GM12878 (cell line): ENCODE results near the gene CRTC3. TPM values are rescaled to one million over a fixed set of nuclear protein-coding genes. Genes with fewer than 3 reads are reported as not detected.

Experiments
- ATAC-seq: fragments of 200-7000 bp; cut with Tn5 transposase; 3 replicates; pipeline ENCODE4 v1.9.1; 2020; ENCODE audit warnings: mild to moderate bottlenecking, moderate library complexity
- BruUV-seq: library from RNA; stranded (reverse); fragments of 400-500 nt; replicated peaks from 2 replicates; lab custom pipeline; 2021; lab: Mats Ljungman, UMichigan
- CTCF ChIA-PET: fragments of 300-600 bp; sonication (Branson Sonifier 250); formaldehyde crosslinking; extraction: SDS; loops from one replicate; lab custom pipeline; 2021; ENCODE audit warnings: inconsistent platforms; lab: Yijun Ruan, JAX
- POLR2A ChIA-PET: fragments of 350-600 bp; formaldehyde crosslinking; extraction: SDS; loops from one replicate; lab custom pipeline; 2021; ENCODE audit warnings: inconsistent platforms; lab: Charles Lee
- RAD21 ChIA-PET: fragments of 300-600 bp; sonication (Branson Sonifier 250); formaldehyde crosslinking; loops from one replicate; lab custom pipeline; 2023; ENCODE audit warnings: antibody characterized with exemption; ENCODE audit not compliant: unreplicated experiment; lab: Charles Lee
- SMC1A ChIA-PET: fragments of 300-600 bp; sonication (Branson Sonifier 250); formaldehyde crosslinking; loops from one replicate; lab custom pipeline; 2023; ENCODE audit not compliant: unreplicated experiment, uncharacterized antibody; lab: Charles Lee
- DNase-seq: peaks from one replicate; pipeline ENCODE4 v3.0.0-alpha.2; 2011; ENCODE audit warnings: low read depth, low spot score
- FAIRE-seq: peaks from 3 replicates; lab custom pipeline; 2011; peaks lifted over from hg19 to GRCh38; lab: Jason Lieb, UNC
- H2AFZ ChIP-seq: 2 replicates; pipeline ENCODE4 v1.6.0; 2011; ENCODE audit warnings: low read depth, low read length, control low read depth; ENCODE audit not compliant: control insufficient read depth
- H3K27ac ChIP-seq: 2 replicates; pipeline ENCODE4 v1.5.1; 2011; ENCODE audit warnings: control low read depth; ENCODE audit not compliant: control insufficient read depth, insufficient read depth
- H3K27me3 ChIP-seq, 2 experiments: replicated peaks in 1 of 2; 2 replicates each; pipeline versions ENCODE4 v1.6.0 to v1.6.1; 2011; ENCODE audit warnings: low read length in 1 of 2; ENCODE audit not compliant: control insufficient read depth in 2 of 2, insufficient read depth in 2 of 2
- H3K36me3 ChIP-seq, 2 experiments: 2 replicates each; pipeline ENCODE4 v1.5.1; 2011; ENCODE audit warnings: low read length in 1 of 2; ENCODE audit not compliant: control insufficient read depth in 2 of 2, insufficient read depth in 2 of 2
- H3K4me1 ChIP-seq: 2 replicates; pipeline ENCODE4 v1.6.1; 2011; ENCODE audit warnings: mild to moderate bottlenecking, low read length, moderate library complexity, mixed read lengths; ENCODE audit not compliant: control insufficient read depth, insufficient read depth
- H3K4me2 ChIP-seq: 2 replicates; pipeline ENCODE4 v1.6.0; 2011; ENCODE audit warnings: control low read depth; ENCODE audit not compliant: control insufficient read depth, insufficient read depth
- H3K4me3 ChIP-seq: fragments of 200-600 bp; sonication (generic); 2 replicates; pipeline ENCODE4 v1.5.1; 2016
- H3K79me2 ChIP-seq: 2 replicates; pipeline ENCODE4 v1.6.0; 2011; ENCODE audit warnings: low read length; ENCODE audit not compliant: control insufficient read depth, insufficient read depth
- H3K9ac ChIP-seq: 2 replicates; pipeline ENCODE4 v1.8.0; 2011; ENCODE audit warnings: low read length, control low read depth, mixed read lengths; ENCODE audit not compliant: control insufficient read depth, insufficient read depth
- H3K9me3 ChIP-seq: replicated peaks from 3 replicates; pipeline ENCODE4 v1.5.1; 2011; ENCODE audit warnings: mild to moderate bottlenecking, low read length; ENCODE audit not compliant: control insufficient read depth, insufficient read depth
- H4K20me1 ChIP-seq: 2 replicates; pipeline ENCODE4 v1.6.0; 2011; ENCODE audit not compliant: control insufficient read depth, insufficient read depth
- ATF7 ChIP-seq: fragments of 450-650 bp; IDR thresholded peaks from 2 replicates; pipeline ENCODE4 v1.6.1; 2016; ENCODE audit warnings: low read depth, mild to moderate bottlenecking
- BHLHE40 ChIP-seq, 2 experiments: fragments of 450-650 bp in 1 of 2; IDR thresholded peaks; 2 replicates each; pipeline ENCODE4 v1.6.1; 2011 to 2017; ENCODE audit warnings: low read depth in 2 of 2, borderline replicate concordance in 1 of 2, improper control_type of control experiment in 1 of 2, low read length in 1 of 2, mild to moderate bottlenecking in 1 of 2
- DPF2 ChIP-seq: fragments of 450-650 bp; IDR thresholded peaks from 2 replicates; pipeline ENCODE4 v1.6.1; 2017; ENCODE audit warnings: mild to moderate bottlenecking
- EED ChIP-seq: sonication (generic); IDR thresholded peaks from 2 replicates; pipeline ENCODE4 v1.6.1; 2016; ENCODE audit warnings: antibody characterized with exemption, low read depth
- MAX ChIP-seq: IDR thresholded peaks from 2 replicates; pipeline ENCODE4 v1.6.1; 2012; ENCODE audit warnings: low read depth, low read length, improper control_type of control experiment
- MYC ChIP-seq: IDR thresholded peaks from 2 replicates; pipeline ENCODE4 v1.6.1; 2011; ENCODE audit warnings: mild to moderate bottlenecking, low read length, moderate library complexity, inconsistent platforms; ENCODE audit not compliant: insufficient read depth, insufficient replicate concordance, insufficient read length, severe bottlenecking
- NR2C1 ChIP-seq: fragments of 450-650 bp; IDR thresholded peaks from 2 replicates; pipeline ENCODE4 v1.6.1; 2017; ENCODE audit warnings: antibody characterized with exemption, mild to moderate bottlenecking, moderate library complexity
- PAX8 ChIP-seq: fragments of 450-650 bp; IDR thresholded peaks from 2 replicates; pipeline ENCODE4 v1.6.1; 2017; ENCODE audit warnings: mild to moderate bottlenecking, moderate library complexity
- RELA ChIP-seq: fragments of 450-650 bp; IDR thresholded peaks from 2 replicates; pipeline ENCODE4 v1.8.0; 2014; ENCODE audit warnings: borderline replicate concordance; ENCODE audit not compliant: partially characterized antibody
- SPI1 ChIP-seq: IDR thresholded peaks from 2 replicates; pipeline ENCODE4 v1.6.1; 2011; ENCODE audit warnings: low read depth, mild to moderate bottlenecking, low read length, moderate library complexity, borderline replicate concordance; ENCODE audit not compliant: insufficient read depth
- SRF ChIP-seq, 2 experiments: IDR thresholded peaks; 2 replicates each; pipeline ENCODE4 v1.6.1; 2011; ENCODE audit warnings: low read depth in 2 of 2, low read length in 2 of 2, mild to moderate bottlenecking in 1 of 2, moderate library complexity in 1 of 2
- ZNF622 ChIP-seq: fragments of 450-650 bp; IDR thresholded peaks from 2 replicates; pipeline ENCODE4 v1.6.1; 2017; ENCODE audit warnings: mild to moderate bottlenecking, inconsistent platforms
- ZSCAN29 ChIP-seq: fragments of 450-650 bp; IDR thresholded peaks from 2 replicates; pipeline ENCODE4 v1.6.1; 2017; ENCODE audit warnings: mild to moderate bottlenecking, moderate library complexity
- WGBS: methylation state at CpG from one replicate; pipeline ENCODE4 v1.1.6; 2016; ENCODE audit warnings: low lambda C conversion rate; ENCODE audit not compliant: insufficient replicate concordance, insufficient coverage; ENCODE audit errors: missing lambda C conversion rate; 5-methylcytosine and 5-hydroxymethylcytosine counted together
- in situ Hi-C: fragments of 300-500 bp; cut with MboI; formaldehyde crosslinking; loops from 9 replicates; pipeline ENCODE4 v1.14.3; 2018; ENCODE audit warnings: mixed read lengths
- intact Hi-C: fragments of 100-400 bp; cut with micrococcal nuclease; formaldehyde crosslinking; loops from one replicate; pipeline ENCODE4 v1.14.2; 2022; ENCODE audit not compliant: unreplicated experiment
- polyA plus RNA-seq, 11 experiments: library from polyadenylated mRNA; depleted of rRNA in 4 of 11; unstranded in 6 of 11; stranded (reverse) in 5 of 11; fragments of >200 nt; fragmentation: Nextera tagmentation in 4 of 11; fragmentation: Illumina TruSeq in 1 of 11; extraction: Ambion mirVana in 4 of 11; extraction: Trizol in 1 of 11; gene quantifications; 1 replicate in 1 of 11; 2 replicates in 10 of 11; pipeline versions ENCODE4 v1.2.1 to v1.2.3, GENCODE V29; 2011 to 2016; ENCODE audit warnings: inconsistent platforms in 2 of 11, missing spikeins in 2 of 11, low read depth in 1 of 11
- total RNA-seq, 4 experiments: library from RNA; depleted of rRNA in 3 of 4; stranded (reverse); fragments of >200 nt in 3 of 4; fragmentation: Illumina TruSeq in 1 of 4; extraction: Trizol in 1 of 4; gene quantifications; 2 replicates each; pipeline versions ENCODE4 v1.2.1 to v1.2.3, GENCODE V29; 2013 to 2021
- TF ChIP-seq, protein P1 (sequence below): fragments of 450-650 bp; IDR thresholded peaks from 2 replicates; pipeline ENCODE4 v1.6.1; 2017; ENCODE audit warnings: antibody characterized with exemption, mild to moderate bottlenecking, moderate library complexity
- TF ChIP-seq, protein P2 (sequence below): fragments of 450-650 bp; IDR thresholded peaks from 2 replicates; pipeline ENCODE4 v1.6.1; 2016; ENCODE audit warnings: mild to moderate bottlenecking
- TF ChIP-seq, protein P3 (sequence below): fragments of 450-650 bp; IDR thresholded peaks from 2 replicates; pipeline ENCODE4 v1.6.1; 2017; ENCODE audit warnings: mild to moderate bottlenecking, low read depth, inconsistent platforms; ENCODE audit not compliant: poor library complexity, severe bottlenecking

Gene CRTC3
- total and polyA plus RNA-seq, 10 of the 15 experiments (the other 5 are each of a cell fraction or from before 2014, with no cell fraction given), result 3.5 to 36.9 (median 18.9) TPM

GRCh38 chr15:90489514-90489913 is 40.2 kb upstream of the CRTC3 start:
- no peak overlapping the region for H3K4me2 ChIP-seq
- H2AFZ ChIP-seq, result no peak overlapping the region
- peaks cover 13 to 33% of the 10 kb centered on the region in 2 experiments for H3K36me3 ChIP-seq
- H3K9me3 ChIP-seq, result no peaks in the 10 kb centered on the region
- SMC1A ChIA-PET, result interaction anchor here (1.1 to 1.8 kb wide), 6 partner anchors 10 to 169 kb away, joined by 3 to 6 read pairs (median 4); no protein-coding TSS in a partner anchor
- no peaks in the 10 kb centered on the region for H4K20me1 ChIP-seq
- H3K4me3 ChIP-seq, result no peak overlapping the region
- H3K79me2 ChIP-seq, result no peaks in the 10 kb centered on the region
- in situ Hi-C loops, result no loop called here
- H3K27ac ChIP-seq, result no peak overlapping the region
- CTCF ChIA-PET, result interaction anchor here (0.8 to 2.5 kb wide), 6 partner anchors 11 to 397 kb away, joined by 4 to 8 read pairs (median 5); no protein-coding TSS in a partner anchor
- H3K27me3 ChIP-seq, result no peaks in the 10 kb centered on the region
- FAIRE-seq (no peak), ATAC-seq (peak; percentile 60), DNase-seq (no peak)
- WGBS, result 92% methylated on average over 1 of the region's 1 CpG
- RAD21 ChIA-PET, result interaction anchor here (0.7 to 2.2 kb wide), 3 partner anchors 109 to 127 kb away, joined by 3 to 7 read pairs (median 3); no protein-coding TSS in a partner anchor
- intact Hi-C loops, result loop anchor here (10.0 kb wide), 1 partner anchor 785 kb away; no protein-coding TSS in a partner anchor
- POLR2A ChIA-PET, result interaction anchor here (1.0 to 1.4 kb wide), 2 partner anchors 35 to 102 kb away, joined by 7 read pairs; partner anchors contain the start of gene IQGAP1
- no TSS peak for BruUV-seq
- no peak overlapping the region for H3K9ac ChIP-seq
- H3K4me1 ChIP-seq, result no peaks in the 10 kb centered on the region
- TF ChIP-seq NR2C1 (no peak), MAX (no peak), EED (no peak), RELA (no peak), PAX8 (no peak), DPF2 (peak; percentile 41; the same call in 1 of the 2 replicates), SRF (IDR thresholded peaks at IDR 0.05; ENCODE audit: low read depth in 2 of 2, low read length in 2 of 2) (no peak), SPI1 (no peak), MYC (no peak), ATF7 (peak; percentile 67), BHLHE40 (IDR thresholded peaks at IDR 0.05; ENCODE audit: borderline replicate concordance in 1 of 2, low read depth in 2 of 2, low read length in 1 of 2) (no peak), ZSCAN29 (no peak), ZNF622 (no peak)
- TF ChIP-seq, protein P1, sequence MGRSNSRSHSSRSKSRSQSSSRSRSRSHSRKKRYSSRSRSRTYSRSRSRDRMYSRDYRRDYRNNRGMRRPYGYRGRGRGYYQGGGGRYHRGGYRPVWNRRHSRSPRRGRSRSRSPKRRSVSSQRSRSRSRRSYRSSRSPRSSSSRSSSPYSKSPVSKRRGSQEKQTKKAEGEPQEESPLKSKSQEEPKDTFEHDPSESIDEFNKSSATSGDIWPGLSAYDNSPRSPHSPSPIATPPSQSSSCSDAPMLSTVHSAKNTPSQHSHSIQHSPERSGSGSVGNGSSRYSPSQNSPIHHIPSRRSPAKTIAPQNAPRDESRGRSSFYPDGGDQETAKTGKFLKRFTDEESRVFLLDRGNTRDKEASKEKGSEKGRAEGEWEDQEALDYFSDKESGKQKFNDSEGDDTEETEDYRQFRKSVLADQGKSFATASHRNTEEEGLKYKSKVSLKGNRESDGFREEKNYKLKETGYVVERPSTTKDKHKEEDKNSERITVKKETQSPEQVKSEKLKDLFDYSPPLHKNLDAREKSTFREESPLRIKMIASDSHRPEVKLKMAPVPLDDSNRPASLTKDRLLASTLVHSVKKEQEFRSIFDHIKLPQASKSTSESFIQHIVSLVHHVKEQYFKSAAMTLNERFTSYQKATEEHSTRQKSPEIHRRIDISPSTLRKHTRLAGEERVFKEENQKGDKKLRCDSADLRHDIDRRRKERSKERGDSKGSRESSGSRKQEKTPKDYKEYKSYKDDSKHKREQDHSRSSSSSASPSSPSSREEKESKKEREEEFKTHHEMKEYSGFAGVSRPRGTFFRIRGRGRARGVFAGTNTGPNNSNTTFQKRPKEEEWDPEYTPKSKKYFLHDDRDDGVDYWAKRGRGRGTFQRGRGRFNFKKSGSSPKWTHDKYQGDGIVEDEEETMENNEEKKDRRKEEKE, result no peak
- TF ChIP-seq, protein P2, sequence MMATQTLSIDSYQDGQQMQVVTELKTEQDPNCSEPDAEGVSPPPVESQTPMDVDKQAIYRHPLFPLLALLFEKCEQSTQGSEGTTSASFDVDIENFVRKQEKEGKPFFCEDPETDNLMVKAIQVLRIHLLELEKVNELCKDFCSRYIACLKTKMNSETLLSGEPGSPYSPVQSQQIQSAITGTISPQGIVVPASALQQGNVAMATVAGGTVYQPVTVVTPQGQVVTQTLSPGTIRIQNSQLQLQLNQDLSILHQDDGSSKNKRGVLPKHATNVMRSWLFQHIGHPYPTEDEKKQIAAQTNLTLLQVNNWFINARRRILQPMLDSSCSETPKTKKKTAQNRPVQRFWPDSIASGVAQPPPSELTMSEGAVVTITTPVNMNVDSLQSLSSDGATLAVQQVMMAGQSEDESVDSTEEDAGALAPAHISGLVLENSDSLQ, result peak; percentile 89
- TF ChIP-seq, protein P3, sequence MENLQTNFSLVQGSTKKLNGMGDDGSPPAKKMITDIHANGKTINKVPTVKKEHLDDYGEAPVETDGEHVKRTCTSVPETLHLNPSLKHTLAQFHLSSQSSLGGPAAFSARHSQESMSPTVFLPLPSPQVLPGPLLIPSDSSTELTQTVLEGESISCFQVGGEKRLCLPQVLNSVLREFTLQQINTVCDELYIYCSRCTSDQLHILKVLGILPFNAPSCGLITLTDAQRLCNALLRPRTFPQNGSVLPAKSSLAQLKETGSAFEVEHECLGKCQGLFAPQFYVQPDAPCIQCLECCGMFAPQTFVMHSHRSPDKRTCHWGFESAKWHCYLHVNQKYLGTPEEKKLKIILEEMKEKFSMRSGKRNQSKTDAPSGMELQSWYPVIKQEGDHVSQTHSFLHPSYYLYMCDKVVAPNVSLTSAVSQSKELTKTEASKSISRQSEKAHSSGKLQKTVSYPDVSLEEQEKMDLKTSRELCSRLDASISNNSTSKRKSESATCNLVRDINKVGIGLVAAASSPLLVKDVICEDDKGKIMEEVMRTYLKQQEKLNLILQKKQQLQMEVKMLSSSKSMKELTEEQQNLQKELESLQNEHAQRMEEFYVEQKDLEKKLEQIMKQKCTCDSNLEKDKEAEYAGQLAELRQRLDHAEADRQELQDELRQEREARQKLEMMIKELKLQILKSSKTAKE, result no peak
